Activated CD4-positive, alpha-beta memory T cell treated with anti-CD3 and anti-CD28 coated beads for 36 hours (primary cell): ENCODE data around the gene TMEM26. TPM values are rescaled to one million over a fixed set of nuclear protein-coding genes. Genes with fewer than 3 reads are reported as not detected.
"Not testable (repeated sequence)": the region's sequence is repeated elsewhere in the genome, so short reads cannot be mapped to it uniquely, and the experiment has no call there.

Source experiments
- CTCF ChIA-PET: fragments of 350-600 bp; sonication (Branson Sonifier 250); formaldehyde crosslinking; loops from one replicate; lab custom pipeline; 2021; ENCODE audit warnings: antibody characterized with exemption, inconsistent platforms; lab: Charles Lee
- POLR2A ChIA-PET: fragments of 350-600 bp; sonication (Branson Sonifier 250); formaldehyde crosslinking; loops from one replicate; lab custom pipeline; 2021; ENCODE audit warnings: antibody characterized with exemption; lab: Charles Lee
- DNase-seq: peaks from one replicate; pipeline ENCODE4 v3.0.0-alpha.2; 2020
- H3K27ac Mint-ChIP-seq: one replicate; pipeline ENCODE4 v1.8.0; 2021; ENCODE audit warnings: mixed read lengths
- H3K27me3 Mint-ChIP-seq: one replicate; pipeline ENCODE4 v1.8.0; 2021; ENCODE audit warnings: mixed read lengths
- H3K36me3 Mint-ChIP-seq: one replicate; pipeline ENCODE4 v1.8.0; 2021; ENCODE audit warnings: mixed read lengths
- H3K4me1 Mint-ChIP-seq: one replicate; pipeline ENCODE4 v1.8.0; 2021; ENCODE audit warnings: low read depth, mixed read lengths
- H3K4me3 Mint-ChIP-seq: one replicate; pipeline ENCODE4 v1.8.0; 2021; ENCODE audit warnings: mild to moderate bottlenecking, mixed read lengths
- H3K9me3 Mint-ChIP-seq: one replicate; pipeline ENCODE4 v1.8.0; 2021; ENCODE audit warnings: mixed read lengths
- intact Hi-C: fragments of 100-400 bp; cut with micrococcal nuclease; formaldehyde crosslinking; loops from one replicate; pipeline ENCODE4 v1.15.1; 2023
- total RNA-seq, 2 experiments: library from RNA; stranded (reverse); gene quantifications; one replicate each; pipeline ENCODE4 v1.2.3, GENCODE V29; 2021

TMEM26 gene
- total RNA-seq, 2 experiments from 2014 or later = not detected

- DNase-seq, H3K27me3 Mint-ChIP-seq, H3K4me3 Mint-ChIP-seq, H3K36me3 Mint-ChIP-seq, POLR2A ChIA-PET, H3K27ac Mint-ChIP-seq, intact Hi-C loops, H3K9me3 Mint-ChIP-seq, H3K4me1 Mint-ChIP-seq: not testable (repeated sequence)
- CTCF ChIA-PET = interaction anchor here (1.3 kb wide), 1 partner anchor 10 kb away, joined by 4 read pairs; no protein-coding TSS in a partner anchor
Measured at GRCh38 chr10:61388986-61389385, 64.2 kb downstream of the TMEM26 start.

DNA sequence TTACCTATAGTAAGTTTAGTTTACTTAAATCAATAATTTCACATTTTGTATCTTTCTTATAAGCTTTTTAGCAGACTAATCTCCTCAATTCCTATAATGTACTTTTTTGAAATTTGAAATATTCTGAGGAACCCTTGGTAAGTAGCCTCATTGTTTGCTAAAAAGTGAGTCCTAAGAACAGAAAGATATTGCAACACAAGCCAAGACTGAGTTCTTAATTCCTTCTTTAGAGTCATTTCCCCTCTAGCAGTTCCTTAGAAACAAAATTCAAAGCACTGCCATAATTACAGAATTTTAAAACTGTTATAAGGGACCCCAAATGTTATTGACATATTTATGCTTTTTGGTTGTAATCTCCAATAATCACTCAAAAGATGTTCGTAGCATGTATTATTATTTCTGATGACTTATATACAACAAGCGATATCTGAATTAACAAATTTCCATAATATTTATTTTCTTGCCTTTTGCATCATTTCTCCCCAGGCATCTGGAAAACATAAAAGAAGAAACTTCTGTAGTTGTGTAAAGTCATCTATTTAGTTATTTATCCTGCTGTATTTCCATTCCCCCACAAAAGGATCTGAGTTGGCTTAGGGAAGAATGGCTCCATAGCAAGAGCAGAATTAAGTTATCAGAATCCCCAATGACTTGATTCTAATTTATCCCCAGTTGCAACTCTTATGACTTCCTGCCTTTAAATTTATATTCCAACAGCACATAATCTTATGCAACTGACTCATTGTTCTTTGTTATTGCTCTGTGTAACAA is 67.8 kb downstream of the TMEM26 start:
- peaks cover 4% of the 10 kb centered on the region for H3K27me3 Mint-ChIP-seq
- intact Hi-C loops = no loop called here
- no peaks in the 10 kb centered on the region for H3K9me3 Mint-ChIP-seq
- H3K36me3 Mint-ChIP-seq = no peaks in the 10 kb centered on the region
- H3K4me1 Mint-ChIP-seq = no peaks in the 10 kb centered on the region
- DNase-seq = no peak
- H3K4me3 Mint-ChIP-seq = no peak overlapping the region
- no peak overlapping the region for H3K27ac Mint-ChIP-seq
- CTCF ChIA-PET = no interaction called here
- POLR2A ChIA-PET = no interaction called here

DNA sequence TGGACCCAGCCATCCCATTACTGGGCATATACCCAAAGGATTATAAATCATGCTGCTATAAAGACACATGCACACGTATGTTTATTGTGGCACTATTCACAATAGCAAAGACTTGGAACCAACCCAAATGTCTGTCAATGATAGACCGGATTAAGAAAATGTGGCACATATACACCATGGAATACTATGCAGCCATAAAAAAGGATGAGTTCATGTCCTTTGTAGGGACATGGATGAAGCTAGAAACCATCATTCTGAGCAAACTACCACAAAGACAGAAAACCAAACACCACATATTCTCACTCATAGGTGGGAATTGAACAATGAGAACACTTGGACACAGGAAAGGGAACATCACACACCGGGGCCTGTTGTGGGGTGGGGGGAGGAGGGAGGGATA is 72.0 kb downstream of the TMEM26 start:
- H3K9me3 Mint-ChIP-seq, H3K4me3 Mint-ChIP-seq, H3K27me3 Mint-ChIP-seq, H3K27ac Mint-ChIP-seq, H3K4me1 Mint-ChIP-seq, POLR2A ChIA-PET, intact Hi-C loops, CTCF ChIA-PET, H3K36me3 Mint-ChIP-seq, DNase-seq: not testable (repeated sequence)

- peaks cover 3% of the 10 kb centered on the region for H3K36me3 Mint-ChIP-seq
- H3K4me3 Mint-ChIP-seq = no peak overlapping the region
- no peak overlapping the region for H3K27ac Mint-ChIP-seq
- H3K27me3 Mint-ChIP-seq = peaks cover 7% of the 10 kb centered on the region
- intact Hi-C loops = no loop called here
- peaks cover 8% of the 10 kb centered on the region for H3K9me3 Mint-ChIP-seq
- no peak for DNase-seq
- CTCF ChIA-PET = no interaction called here
- H3K4me1 Mint-ChIP-seq = no peaks in the 10 kb centered on the region
- POLR2A ChIA-PET = no interaction called here
Measured at GRCh38 chr10:61378865-61379264, 74.3 kb downstream of the TMEM26 start.

GRCh38 chr10:61376908-61377368 is 76.2 kb downstream of the TMEM26 start:
- CTCF ChIA-PET = no interaction called here
- Mint-ChIP-seq H3K4me1 (no peaks in the 10 kb centered on the region), H3K4me3 (no peak overlapping the region), H3K9me3 (peaks cover 8% of the 10 kb centered on the region), H3K27ac (no peak overlapping the region), H3K36me3 (peaks cover 3% of the 10 kb centered on the region), H3K27me3 (peaks cover 6% of the 10 kb centered on the region)
- POLR2A ChIA-PET = no interaction called here
- intact Hi-C loops = no loop called here
- no peak for DNase-seq

DNA sequence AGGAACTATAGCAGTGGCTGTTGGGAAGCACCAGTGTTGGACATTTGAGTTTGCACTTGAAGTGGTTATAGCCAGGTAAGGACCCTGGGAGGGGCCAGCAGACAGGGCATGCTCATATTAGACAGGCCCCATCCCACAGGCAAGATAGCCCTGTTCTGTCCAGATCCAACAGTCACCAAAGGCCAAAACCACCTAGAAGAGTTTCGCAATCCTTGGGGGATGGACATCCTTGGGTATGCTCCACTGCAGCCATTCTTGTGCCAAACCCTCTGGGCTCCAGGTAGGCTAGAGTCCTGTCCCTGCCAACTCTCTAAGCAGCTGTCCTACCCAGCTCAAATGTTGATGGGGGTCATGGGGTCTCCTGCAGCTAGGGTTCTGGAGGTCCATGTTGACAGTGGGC is 76.8 kb downstream of the TMEM26 start:
- Mint-ChIP-seq H3K36me3 (peaks cover 3% of the 10 kb centered on the region), H3K4me1 (no peaks in the 10 kb centered on the region), H3K27ac (no peak overlapping the region), H3K27me3 (peaks cover 6% of the 10 kb centered on the region), H3K4me3 (no peak overlapping the region), H3K9me3 (peaks cover 8% of the 10 kb centered on the region)
- intact Hi-C loops = no loop called here
- CTCF ChIA-PET = no interaction called here
- POLR2A ChIA-PET = no interaction called here
- no peak for DNase-seq

DNA sequence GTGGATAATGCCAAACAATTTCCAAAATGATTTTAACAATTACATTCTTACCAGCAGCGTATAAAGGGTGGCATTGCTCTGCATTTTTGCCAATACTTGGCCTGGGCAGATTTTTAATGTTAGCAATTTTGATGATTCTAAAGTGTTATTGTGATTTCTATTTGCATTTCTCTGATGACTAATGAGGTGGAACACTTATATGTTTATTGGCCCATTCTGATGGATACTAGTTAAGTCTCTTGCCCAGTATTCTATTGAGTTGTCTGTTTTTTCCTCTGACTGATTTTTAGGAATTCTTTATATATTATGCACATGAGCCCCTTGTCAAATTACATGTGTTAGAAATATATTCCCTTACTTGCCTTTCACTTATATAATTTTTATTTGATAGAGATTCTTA is 86.8 kb downstream of the TMEM26 start:
- no peak for DNase-seq
- no peaks in the 10 kb centered on the region for H3K36me3 Mint-ChIP-seq
- no peak overlapping the region for H3K4me3 Mint-ChIP-seq
- ChIA-PET CTCF (no interaction called here), POLR2A (no interaction called here)
- H3K27me3 Mint-ChIP-seq = no peaks in the 10 kb centered on the region
- no peaks in the 10 kb centered on the region for H3K9me3 Mint-ChIP-seq
- no peaks in the 10 kb centered on the region for H3K4me1 Mint-ChIP-seq
- intact Hi-C loops = no loop called here
- H3K27ac Mint-ChIP-seq = no peak overlapping the region

DNA sequence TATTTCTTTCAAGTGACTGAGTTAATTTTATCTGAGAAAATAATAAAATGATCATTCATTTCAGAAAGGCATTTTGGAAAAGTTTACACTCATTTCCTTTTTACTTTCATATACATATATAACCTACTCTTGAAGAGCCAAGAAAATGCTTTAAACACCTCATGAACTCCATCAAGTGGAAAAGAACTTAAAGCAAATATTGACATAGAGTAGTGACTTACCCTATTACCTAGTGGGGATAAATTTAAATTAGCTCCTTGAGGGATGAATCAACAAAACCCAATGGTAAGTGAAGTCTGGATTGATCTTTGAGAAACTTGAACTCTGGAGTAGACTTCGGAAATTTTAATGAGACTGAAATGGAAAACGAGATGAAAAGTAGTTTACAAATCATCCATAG is 88.6 kb downstream of the TMEM26 start:
- DNase-seq = no peak
- Mint-ChIP-seq H3K9me3 (no peaks in the 10 kb centered on the region), H3K4me3 (no peak overlapping the region), H3K27me3 (no peaks in the 10 kb centered on the region), H3K4me1 (no peaks in the 10 kb centered on the region), H3K27ac (no peak overlapping the region), H3K36me3 (no peaks in the 10 kb centered on the region)
- intact Hi-C loops = no loop called here
- ChIA-PET CTCF (no interaction called here), POLR2A (no interaction called here)

DNA sequence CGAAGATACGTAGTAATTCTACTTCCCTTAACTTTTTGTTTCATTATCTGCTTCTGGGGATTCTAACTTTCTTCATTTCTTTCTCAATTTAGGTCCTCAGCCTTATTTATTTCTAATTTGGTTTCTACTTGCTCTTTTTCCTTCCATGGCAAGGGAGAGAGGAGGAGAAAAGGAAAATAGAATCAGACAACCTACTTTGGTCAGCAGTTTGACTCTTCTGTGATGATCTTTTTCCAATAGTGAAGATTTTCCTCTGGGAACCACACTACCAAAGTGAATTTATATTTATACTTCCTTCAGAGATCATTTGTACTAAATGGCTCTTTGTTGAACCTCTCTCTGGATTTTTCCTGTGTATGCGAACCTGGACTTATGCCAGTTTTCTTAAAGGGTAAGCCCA is 90.2 kb downstream of the TMEM26 start:
- DNase-seq = no peak
- no peaks in the 10 kb centered on the region for H3K27me3 Mint-ChIP-seq
- POLR2A ChIA-PET = interaction anchor here (0.7 kb wide), 1 partner anchor 1122 kb away, joined by 3 read pairs; no protein-coding TSS in a partner anchor
- no peaks in the 10 kb centered on the region for H3K4me1 Mint-ChIP-seq
- CTCF ChIA-PET = interaction anchor here (1.2 kb wide), 1 partner anchor 36 kb away, joined by 3 read pairs; no protein-coding TSS in a partner anchor
- intact Hi-C loops = no loop called here
- H3K4me3 Mint-ChIP-seq = no peak overlapping the region
- no peak overlapping the region for H3K27ac Mint-ChIP-seq
- H3K36me3 Mint-ChIP-seq = no peaks in the 10 kb centered on the region
- no peaks in the 10 kb centered on the region for H3K9me3 Mint-ChIP-seq

GRCh38 chr10:61359452-61359851 is 93.7 kb downstream of the TMEM26 start:
- ChIA-PET POLR2A (no interaction called here), CTCF (no interaction called here)
- intact Hi-C loops = no loop called here
- DNase-seq = no peak
- H3K4me1 Mint-ChIP-seq = no peaks in the 10 kb centered on the region
- H3K4me3 Mint-ChIP-seq = no peak overlapping the region
- no peaks in the 10 kb centered on the region for H3K27me3 Mint-ChIP-seq
- H3K36me3 Mint-ChIP-seq = no peaks in the 10 kb centered on the region
- no peak overlapping the region for H3K27ac Mint-ChIP-seq
- H3K9me3 Mint-ChIP-seq = no peaks in the 10 kb centered on the region

DNA sequence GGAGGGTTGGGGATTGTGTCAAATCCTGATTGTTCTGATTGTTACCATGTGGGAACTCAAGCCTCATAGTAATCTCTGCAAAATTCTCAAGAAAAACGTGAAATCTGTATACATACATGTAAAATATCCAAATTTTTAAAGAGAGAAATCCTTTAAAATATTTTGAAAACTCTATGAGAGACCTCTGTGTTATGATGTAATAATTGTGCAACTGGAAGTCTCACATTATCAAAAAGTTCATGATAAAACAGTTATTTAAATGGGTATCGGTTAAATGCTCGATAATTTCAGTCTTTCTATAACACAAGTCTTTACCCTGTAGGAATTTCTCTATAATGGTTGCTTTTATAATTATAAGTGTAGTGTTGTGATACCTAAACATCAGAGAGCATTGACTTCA is 95.5 kb downstream of the TMEM26 start:
- H3K36me3 Mint-ChIP-seq = no peaks in the 10 kb centered on the region
- CTCF ChIA-PET = interaction anchor here (0.6 kb wide), 1 partner anchor 642 kb away, joined by 3 read pairs; no protein-coding TSS in a partner anchor
- H3K4me1 Mint-ChIP-seq = no peaks in the 10 kb centered on the region
- H3K27me3 Mint-ChIP-seq = peaks cover 2% of the 10 kb centered on the region
- H3K9me3 Mint-ChIP-seq = no peaks in the 10 kb centered on the region
- POLR2A ChIA-PET = no interaction called here
- intact Hi-C loops = no loop called here
- no peak overlapping the region for H3K27ac Mint-ChIP-seq
- H3K4me3 Mint-ChIP-seq = no peak overlapping the region
- DNase-seq = no peak
